ENCODE data around the gene NEU4.
"Not testable (repeated sequence)": the region's sequence is repeated elsewhere in the genome, so short reads cannot be mapped to it uniquely, and the experiment has no call there.

NEU4 gene

GRCh38 chr2:241788135-241788534 lies 20.9 kb upstream of the NEU4 start:
- H3K4me3 ChIP-seq (replicated peaks in 1 of 2; ENCODE audit: low read depth in 2 of 2, low read length in 2 of 2): no peak overlapping the region
- TF ChIP-seq, protein P1, sequence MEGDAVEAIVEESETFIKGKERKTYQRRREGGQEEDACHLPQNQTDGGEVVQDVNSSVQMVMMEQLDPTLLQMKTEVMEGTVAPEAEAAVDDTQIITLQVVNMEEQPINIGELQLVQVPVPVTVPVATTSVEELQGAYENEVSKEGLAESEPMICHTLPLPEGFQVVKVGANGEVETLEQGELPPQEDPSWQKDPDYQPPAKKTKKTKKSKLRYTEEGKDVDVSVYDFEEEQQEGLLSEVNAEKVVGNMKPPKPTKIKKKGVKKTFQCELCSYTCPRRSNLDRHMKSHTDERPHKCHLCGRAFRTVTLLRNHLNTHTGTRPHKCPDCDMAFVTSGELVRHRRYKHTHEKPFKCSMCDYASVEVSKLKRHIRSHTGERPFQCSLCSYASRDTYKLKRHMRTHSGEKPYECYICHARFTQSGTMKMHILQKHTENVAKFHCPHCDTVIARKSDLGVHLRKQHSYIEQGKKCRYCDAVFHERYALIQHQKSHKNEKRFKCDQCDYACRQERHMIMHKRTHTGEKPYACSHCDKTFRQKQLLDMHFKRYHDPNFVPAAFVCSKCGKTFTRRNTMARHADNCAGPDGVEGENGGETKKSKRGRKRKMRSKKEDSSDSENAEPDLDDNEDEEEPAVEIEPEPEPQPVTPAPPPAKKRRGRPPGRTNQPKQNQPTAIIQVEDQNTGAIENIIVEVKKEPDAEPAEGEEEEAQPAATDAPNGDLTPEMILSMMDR (IDR thresholded peaks at IDR 0.05; ENCODE audit: low read depth, low read length): no peak
- DNase-seq (ENCODE audit: low read depth in 2 of 2): no peak

DNA sequence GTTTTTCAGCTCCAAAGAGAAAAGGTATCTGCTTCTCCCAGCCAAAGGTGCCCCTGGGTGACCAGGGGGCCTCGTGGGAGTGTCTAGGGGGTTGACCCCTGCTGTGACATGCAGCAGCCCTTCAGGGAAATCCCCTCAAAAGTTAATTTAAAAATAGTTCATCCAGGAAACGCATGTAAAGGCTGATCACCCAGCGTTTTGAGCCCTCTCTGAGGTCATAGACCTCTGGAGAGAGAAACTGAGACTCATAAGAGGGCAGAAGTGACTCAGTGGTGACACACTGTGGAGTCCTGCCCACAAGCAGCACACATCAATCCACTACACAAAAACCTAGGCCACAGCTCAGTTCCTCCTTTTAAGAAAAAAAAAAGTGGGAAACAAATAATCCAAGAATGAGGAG lies 20.4 kb upstream of the NEU4 start:
- peak in 1 of 2 donors; percentile 51 for DNase-seq (ENCODE audit: low read depth in 2 of 2)

DNA sequence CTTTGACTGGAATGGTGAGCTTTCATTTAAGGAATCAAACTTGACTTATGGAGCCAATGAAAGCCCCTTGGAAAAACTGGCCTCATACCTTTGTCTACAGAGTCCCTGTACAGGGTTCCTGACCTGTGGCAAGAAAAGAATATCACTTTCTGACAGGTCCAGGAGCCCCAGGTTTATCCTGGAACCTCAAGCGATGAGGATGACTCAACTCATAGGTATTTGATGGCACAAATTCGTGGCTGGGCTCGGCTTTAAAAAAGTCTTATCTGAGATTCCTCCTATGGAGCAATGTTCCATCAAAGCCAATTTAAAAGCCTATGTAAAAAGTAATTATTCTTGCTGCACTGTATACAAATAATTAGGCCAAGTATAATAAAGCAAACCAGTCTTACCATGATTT lies 17.6 kb upstream of the NEU4 start:
- DNase-seq (ENCODE audit: low read depth in 2 of 2): peak in 1 of 2 donors; percentile 14
- not testable (repeated sequence) for H3K4me3 ChIP-seq (replicated peaks in 1 of 2; ENCODE audit: low read depth in 2 of 2, low read length in 2 of 2)

More for the DNA sequence above, 20.4 kb upstream of the NEU4 start:
- TF ChIP-seq, protein P1 (IDR thresholded peaks at IDR 0.05; ENCODE audit: low read depth, low read length): no peak
- no peak overlapping the region for H3K4me3 ChIP-seq (replicated peaks in 1 of 2; ENCODE audit: low read depth in 2 of 2, low read length in 2 of 2)

- TF ChIP-seq, protein P1 (IDR thresholded peaks at IDR 0.05; ENCODE audit: low read depth, low read length): no peak
- H3K4me3 ChIP-seq (replicated peaks in 1 of 2; ENCODE audit: low read depth in 2 of 2, low read length in 2 of 2): no peak overlapping the region
- DNase-seq (ENCODE audit: low read depth in 2 of 2): no peak
These were observed 15.6 kb upstream of the NEU4 start for GRCh38 chr2:241793385-241793784.

- TF ChIP-seq, protein P1 (IDR thresholded peaks at IDR 0.05; ENCODE audit: low read depth, low read length): no peak
- H3K4me3 ChIP-seq (replicated peaks in 1 of 2; ENCODE audit: low read depth in 2 of 2, low read length in 2 of 2): no peak overlapping the region
- DNase-seq (ENCODE audit: low read depth in 2 of 2): no peak
These were observed 14.7 kb upstream of the NEU4 start for GRCh38 chr2:241794250-241794823.

- TF ChIP-seq, protein P1 (IDR thresholded peaks at IDR 0.05; ENCODE audit: low read depth, low read length): no peak
- no peak for DNase-seq (ENCODE audit: low read depth in 2 of 2)
- H3K4me3 ChIP-seq (replicated peaks in 1 of 2; ENCODE audit: low read depth in 2 of 2, low read length in 2 of 2): no peak overlapping the region
These were observed 13.7 kb upstream of the NEU4 start for GRCh38 chr2:241795021-241795999.

GRCh38 chr2:241796209-241796608 lies 12.8 kb upstream of the NEU4 start:
- H3K4me3 ChIP-seq (replicated peaks in 1 of 2; ENCODE audit: low read depth in 2 of 2, low read length in 2 of 2): no peak overlapping the region
- TF ChIP-seq, protein P1 (IDR thresholded peaks at IDR 0.05; ENCODE audit: low read depth, low read length): no peak
- DNase-seq (ENCODE audit: low read depth in 2 of 2): no peak

All from cardiac fibroblast (primary cell).